Panc1 (cell line): ENCODE results near the gene DUOXA1. TPM values are rescaled to one million over a fixed set of nuclear protein-coding genes. Genes with fewer than 3 reads are reported as not detected.
"Not testable (repeated sequence)": the region's sequence is repeated elsewhere in the genome, so short reads cannot be mapped to it uniquely, and the experiment has no call there.

Source experiments
- ATAC-seq: fragments of 200-7000 bp; cut with Tn5 transposase; 2 replicates; pipeline ENCODE4 v1.9.1; 2020; ENCODE audit warnings: mild to moderate bottlenecking, moderate library complexity
- BruUV-seq: library from RNA; stranded (reverse); fragments of 400-500 nt; replicated peaks from 2 replicates; lab custom pipeline; 2021; lab: Mats Ljungman, UMichigan
- CTCF ChIA-PET: fragments of 300-600 bp; sonication (Branson Sonifier 250); formaldehyde crosslinking; loops from one replicate; lab custom pipeline; 2022; ENCODE audit warnings: antibody characterized with exemption; lab: Charles Lee
- POLR2A ChIA-PET: fragments of 300-600 bp; sonication (Branson Sonifier 250); formaldehyde crosslinking; loops from one replicate; lab custom pipeline; 2022; ENCODE audit warnings: antibody characterized with exemption; lab: Charles Lee
- DNase-seq: peaks from one replicate; pipeline ENCODE4 v3.0.0-alpha.2; 2010; ENCODE audit warnings: low read depth, low spot score
- H3K27ac ChIP-seq: 2 replicates; pipeline ENCODE4 v1.5.1; 2011; ENCODE audit warnings: mild to moderate bottlenecking, low read length, inconsistent platforms
- H3K27me3 ChIP-seq: fragments of 200-500 bp; sonication (Bioruptor generic); 2 replicates; pipeline ENCODE4 v1.6.0; 2014; ENCODE audit warnings: low read length, inconsistent platforms; ENCODE audit not compliant: control insufficient read depth, insufficient read depth
- H3K36me3 ChIP-seq: fragments of 200-500 bp; sonication (Bioruptor generic); 2 replicates; pipeline ENCODE4 v1.5.1; 2014; ENCODE audit warnings: inconsistent platforms, mild to moderate bottlenecking, low read length, moderate library complexity; ENCODE audit not compliant: control insufficient read depth, insufficient read depth
- H3K4me1 ChIP-seq: 2 replicates; pipeline ENCODE4 v1.5.1; 2011; ENCODE audit warnings: inconsistent platforms, mild to moderate bottlenecking, low read length, moderate library complexity; ENCODE audit not compliant: control insufficient read depth, insufficient read depth
- H3K4me3 ChIP-seq, 2 experiments: 2 replicates each; pipeline ENCODE4 v1.5.1; 2011 to 2012; ENCODE audit warnings: low read depth in 2 of 2, low read length in 2 of 2, mild to moderate bottlenecking in 2 of 2, inconsistent platforms in 1 of 2, moderate library complexity in 1 of 2
- H3K9me3 ChIP-seq: fragments of 200-500 bp; sonication (Bioruptor generic); 2 replicates; pipeline ENCODE4 v1.5.1; 2014; ENCODE audit warnings: low read depth, mild to moderate bottlenecking, inconsistent platforms, low read length, moderate library complexity; ENCODE audit not compliant: control insufficient read depth, insufficient read depth
- CTCF ChIP-seq: fragments of 450-650 bp; IDR thresholded peaks from 2 replicates; pipeline ENCODE4 v1.5.1; 2017; ENCODE audit warnings: mild to moderate bottlenecking
- POLR2AphosphoS5 ChIP-seq: IDR thresholded peaks from 2 replicates; pipeline ENCODE4 v1.6.1; 2012; ENCODE audit warnings: mild to moderate bottlenecking, low read depth, low read length, moderate library complexity
- REST ChIP-seq, 2 experiments: IDR thresholded peaks; 2 replicates each; pipeline ENCODE4 v1.6.1; 2011 to 2012; ENCODE audit warnings: low read depth in 2 of 2, control low read depth in 1 of 2, low read length in 1 of 2, mild to moderate bottlenecking in 1 of 2, moderate library complexity in 1 of 2; ENCODE audit not compliant: insufficient read depth in 1 of 2
- SIN3A ChIP-seq: IDR thresholded peaks from 2 replicates; pipeline ENCODE4 v1.6.1; 2012; ENCODE audit warnings: low read depth, mild to moderate bottlenecking, low read length, moderate library complexity, borderline replicate concordance; ENCODE audit not compliant: insufficient read depth
- TCF7L2 ChIP-seq: IDR thresholded peaks from 2 replicates; pipeline ENCODE4 v1.6.1; 2011; ENCODE audit warnings: mild to moderate bottlenecking, low read depth, low read length, inconsistent platforms
- in situ Hi-C: cut with HindIII; loops from 2 replicates; pipeline ENCODE4 v1.10.0; 2016; ENCODE audit warnings: low sequenced_read_pairs, low pct_unique_long_range_greater_than_20kb
- intact Hi-C: fragments of 100-400 bp; cut with micrococcal nuclease; formaldehyde crosslinking; loops from one replicate; pipeline ENCODE4 v1.10.0; 2022; ENCODE audit not compliant: unreplicated experiment
- total RNA-seq: library from RNA; stranded (reverse); gene quantifications from one replicate; pipeline ENCODE4 v1.2.1, GENCODE V29; 2021; ENCODE audit not compliant: unreplicated experiment

The DUOXA1 gene
- total RNA-seq, 1 experiment from 2014 or later, result not detected

DNA sequence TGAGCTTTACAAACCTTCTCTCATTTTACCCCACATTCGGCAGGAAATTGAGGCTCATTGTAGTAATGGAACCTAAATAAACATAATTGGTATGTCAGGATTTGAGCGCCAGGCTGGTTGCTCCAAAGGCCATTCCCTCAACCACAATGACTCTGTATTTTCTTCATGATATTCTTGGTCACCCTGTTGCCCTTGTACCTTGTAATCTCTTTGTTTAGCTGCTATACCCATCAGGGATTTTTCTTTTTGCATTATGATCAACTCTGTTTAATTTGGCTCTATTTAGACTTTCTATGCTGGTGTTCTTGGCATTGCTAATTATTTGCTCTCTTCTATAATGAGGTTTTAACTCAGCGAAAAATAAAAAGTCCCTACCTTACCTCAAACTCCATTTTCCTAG lies 45.5 kb downstream of the DUOXA1 start:
- intact Hi-C loops (no loop called here), in situ Hi-C loops (no loop called here)
- DNase-seq (no peak), ATAC-seq (no peak)
- no TSS peak for BruUV-seq
- ChIA-PET CTCF (no interaction called here), POLR2A (no interaction called here)
- Histone ChIP-seq H3K4me3 (no peak overlapping the region), H3K9me3 (no peaks in the 10 kb centered on the region), H3K27ac (no peak overlapping the region), H3K4me1 (no peaks in the 10 kb centered on the region), H3K36me3 (no peaks in the 10 kb centered on the region), H3K27me3 (peaks cover 9% of the 10 kb centered on the region)
- TF ChIP-seq REST (IDR thresholded peaks at IDR 0.05; ENCODE audit: insufficient read depth in 1 of 2, low read depth in 2 of 2, low read length in 1 of 2), result no peak
- no peak for TF ChIP-seq TCF7L2
- no peak for TF ChIP-seq POLR2AphosphoS5
- no peak for TF ChIP-seq SIN3A
- TF ChIP-seq CTCF, result no peak

DNA sequence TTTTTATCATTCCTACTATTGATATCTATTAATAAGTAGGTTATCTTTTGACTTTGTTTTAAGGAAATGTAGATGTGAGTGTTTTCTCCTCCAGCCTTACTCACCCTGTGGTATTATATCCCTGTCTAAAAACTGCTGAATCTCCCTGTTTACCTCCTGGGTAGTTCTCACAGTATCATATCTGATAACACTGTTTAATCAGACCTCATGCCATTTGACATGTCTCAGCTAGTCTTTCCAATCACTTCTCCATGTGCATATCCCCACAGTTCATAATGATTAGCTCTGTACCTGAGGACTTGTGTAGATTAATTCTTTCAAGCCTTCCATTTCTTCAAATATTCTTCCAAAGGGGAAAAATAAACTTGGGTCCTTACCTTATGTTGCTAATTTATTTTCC lies 46.5 kb downstream of the DUOXA1 start:
- DNase-seq, result no peak
- in situ Hi-C loops (no loop called here), intact Hi-C loops (no loop called here)
- no peak for TF ChIP-seq REST (IDR thresholded peaks at IDR 0.05; ENCODE audit: insufficient read depth in 1 of 2, low read depth in 2 of 2, low read length in 1 of 2)
- TF ChIP-seq POLR2AphosphoS5, result no peak
- TF ChIP-seq SIN3A, result no peak
- no peak for TF ChIP-seq CTCF
- TF ChIP-seq TCF7L2, result no peak
- no peak for ATAC-seq
- Histone ChIP-seq H3K9me3 (no peaks in the 10 kb centered on the region), H3K4me3 (no peak overlapping the region), H3K27me3 (peaks cover 9% of the 10 kb centered on the region), H3K4me1 (no peaks in the 10 kb centered on the region), H3K27ac (no peak overlapping the region), H3K36me3 (no peaks in the 10 kb centered on the region)
- CTCF ChIA-PET, result no interaction called here
- POLR2A ChIA-PET, result no interaction called here
- no TSS peak for BruUV-seq

GRCh38 chr15:45082412-45082811 lies 47.3 kb downstream of the DUOXA1 start:
- H3K36me3 ChIP-seq, BruUV-seq, POLR2A ChIA-PET, H3K4me1 ChIP-seq, H3K4me3 ChIP-seq, intact Hi-C loops, in situ Hi-C loops, ATAC-seq, DNase-seq, CTCF ChIA-PET, H3K27me3 ChIP-seq, H3K27ac ChIP-seq, H3K9me3 ChIP-seq: not testable (repeated sequence)

- intact Hi-C loops, H3K4me3 ChIP-seq, CTCF ChIA-PET, H3K27ac ChIP-seq, ATAC-seq, H3K9me3 ChIP-seq, BruUV-seq, in situ Hi-C loops, DNase-seq, H3K27me3 ChIP-seq, H3K4me1 ChIP-seq, H3K36me3 ChIP-seq, POLR2A ChIA-PET: not testable (repeated sequence)
Observed at GRCh38 chr15:45080593-45080992, 49.1 kb downstream of the DUOXA1 start.
